GM12873 (cell line): ENCODE measurements around the gene DDAH1.

Source experiments
- CTCF ChIP-seq: IDR thresholded peaks from 2 replicates; pipeline ENCODE4 v1.5.1; 2012; ENCODE audit warnings: low read depth, mild to moderate bottlenecking, moderate library complexity, low read length, control low read depth; ENCODE audit not compliant: insufficient read depth; ENCODE audit errors: missing control alignments

DDAH1 gene

GRCh38 chr1:85373378-85373708 is 91.6 kb downstream of the DDAH1 start:
- no peak for TF ChIP-seq CTCF

- TF ChIP-seq CTCF, result no peak
Observed at GRCh38 chr1:85372683-85373377, 92.1 kb downstream of the DDAH1 start.

- TF ChIP-seq CTCF, result no peak
Observed at GRCh38 chr1:85371021-85371420, 93.9 kb downstream of the DDAH1 start.

- no peak for TF ChIP-seq CTCF
Observed at GRCh38 chr1:85368073-85368770, 96.7 kb downstream of the DDAH1 start.

GRCh38 chr1:85366391-85367170 is 98.4 kb downstream of the DDAH1 start:
- no peak for TF ChIP-seq CTCF

- no peak for TF ChIP-seq CTCF
Observed at GRCh38 chr1:85365851-85366250, 99.1 kb downstream of the DDAH1 start.

GRCh38 chr1:85363521-85363920 is 101.4 kb downstream of the DDAH1 start:
- TF ChIP-seq CTCF, result no peak
